ES-I3 (cell line): ENCODE data around the gene TWIST2.

Experiments used
- H3K36me3 ChIP-seq: 2 replicates; pipeline ENCODE4 v1.6.1; 2013; ENCODE audit warnings: mild to moderate bottlenecking, low read length, control low read depth, moderate library complexity; ENCODE audit not compliant: insufficient read depth
- H3K4me1 ChIP-seq: 2 replicates; pipeline ENCODE4 v1.6.1; 2013; ENCODE audit warnings: mild to moderate bottlenecking, control low read depth, low read length; ENCODE audit not compliant: insufficient read depth
- H3K9ac ChIP-seq: 2 replicates; pipeline ENCODE4 v1.6.1; 2013; ENCODE audit warnings: low read depth, mild to moderate bottlenecking, low read length, moderate library complexity
- H3K9me3 ChIP-seq: 2 replicates; pipeline ENCODE4 v1.6.1; 2013; ENCODE audit warnings: mild to moderate bottlenecking, low read length, moderate library complexity; ENCODE audit not compliant: control insufficient read depth, insufficient read depth

TWIST2 gene

GRCh38 chr2:238868067-238868524 is 20.2 kb downstream of the TWIST2 start:
- Histone ChIP-seq H3K9ac (no peak overlapping the region), H3K4me1 (peaks cover 22% of the 10 kb centered on the region), H3K9me3 (no peaks in the 10 kb centered on the region), H3K36me3 (no peaks in the 10 kb centered on the region)

- Histone ChIP-seq H3K36me3 (no peaks in the 10 kb centered on the region), H3K4me1 (peaks cover 15% of the 10 kb centered on the region), H3K9ac (no peak overlapping the region), H3K9me3 (no peaks in the 10 kb centered on the region)
Observed at GRCh38 chr2:238868616-238869292, 20.9 kb downstream of the TWIST2 start.

GRCh38 chr2:238869293-238870124 is 21.6 kb downstream of the TWIST2 start:
- Histone ChIP-seq H3K36me3 (no peaks in the 10 kb centered on the region), H3K4me1 (peaks cover 10% of the 10 kb centered on the region), H3K9ac (no peak overlapping the region), H3K9me3 (no peaks in the 10 kb centered on the region)

DNA sequence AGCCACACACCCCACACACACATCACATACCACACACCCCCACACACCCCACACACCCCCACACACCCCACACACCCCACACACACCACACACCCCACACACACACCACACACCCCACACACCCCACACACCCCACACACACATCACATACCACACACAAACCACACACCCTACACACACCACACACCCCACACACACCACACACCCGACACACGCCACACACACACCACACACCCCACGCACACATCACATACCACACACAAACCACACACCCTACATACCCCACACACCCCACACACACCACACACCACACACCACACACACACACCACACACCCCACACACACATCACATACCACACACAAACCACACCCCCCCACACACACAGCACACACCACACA is 22.4 kb downstream of the TWIST2 start:
- no peaks in the 10 kb centered on the region for H3K9me3 ChIP-seq
- no peaks in the 10 kb centered on the region for H3K36me3 ChIP-seq
- peaks cover 2% of the 10 kb centered on the region for H3K4me1 ChIP-seq
- no peak overlapping the region for H3K9ac ChIP-seq

- H3K4me1 ChIP-seq, result no peaks in the 10 kb centered on the region
- H3K9me3 ChIP-seq, result no peaks in the 10 kb centered on the region
- H3K9ac ChIP-seq, result no peak overlapping the region
- no peaks in the 10 kb centered on the region for H3K36me3 ChIP-seq
Observed at GRCh38 chr2:238872026-238872425, 24.1 kb downstream of the TWIST2 start.

DNA sequence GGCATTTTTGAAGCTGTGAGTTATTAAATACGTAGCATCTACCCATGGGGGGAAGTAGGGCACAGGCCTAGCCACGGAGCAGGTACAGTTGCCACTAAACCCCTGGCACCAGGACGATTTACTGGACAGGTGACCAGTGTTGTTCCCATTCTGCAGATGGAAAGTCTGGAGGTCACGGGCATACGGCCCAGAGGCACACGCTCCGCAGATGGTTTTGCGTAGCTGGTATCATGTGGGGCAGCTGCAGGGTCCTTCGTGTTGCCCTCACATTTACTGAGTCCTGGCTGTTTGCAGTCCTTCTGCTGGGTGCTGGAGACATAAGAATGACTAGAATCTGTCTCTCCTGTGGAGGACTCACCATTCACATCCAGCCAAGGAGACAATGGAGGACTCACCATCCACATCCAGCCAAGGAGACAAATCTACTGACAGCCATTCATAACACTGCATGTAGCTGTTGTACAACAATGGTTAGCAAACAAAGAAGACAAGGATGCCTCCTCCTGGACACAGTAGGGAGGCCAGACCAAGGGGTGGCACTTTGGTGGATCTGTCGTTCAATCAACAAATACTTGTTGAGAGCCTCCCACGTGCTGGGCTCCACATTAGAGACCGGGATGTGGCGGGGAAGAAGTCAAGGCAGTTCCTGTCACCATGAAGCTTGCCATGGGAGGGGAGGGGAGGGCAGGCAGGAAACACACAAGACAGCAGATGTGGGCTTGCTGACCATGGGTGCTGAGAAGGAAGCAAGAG is 24.9 kb downstream of the TWIST2 start:
- H3K4me1 ChIP-seq, result no peaks in the 10 kb centered on the region
- H3K9ac ChIP-seq, result no peak overlapping the region
- no peaks in the 10 kb centered on the region for H3K9me3 ChIP-seq
- H3K36me3 ChIP-seq, result no peaks in the 10 kb centered on the region

DNA sequence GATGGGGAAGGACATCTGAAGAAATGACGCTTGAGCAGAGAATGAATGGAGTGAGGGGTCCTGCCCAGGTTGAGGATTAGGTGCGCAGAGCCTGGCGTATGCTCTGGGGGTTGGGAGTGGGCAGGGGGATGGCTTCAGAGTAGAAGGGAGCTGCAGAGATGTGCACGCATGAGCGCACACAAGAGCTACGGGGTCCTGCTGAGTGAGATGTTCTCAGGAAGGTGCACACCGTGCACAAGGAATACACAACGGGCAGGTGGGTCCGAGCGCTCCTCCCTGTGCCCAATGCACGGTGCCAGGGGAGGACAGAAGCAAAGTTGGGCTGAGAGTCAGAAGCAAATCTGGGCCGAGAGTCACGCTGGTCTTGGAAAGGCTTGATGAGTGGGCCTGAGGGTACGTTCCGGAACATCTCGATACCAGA is 25.5 kb downstream of the TWIST2 start:
- H3K36me3 ChIP-seq, result no peaks in the 10 kb centered on the region
- H3K9ac ChIP-seq, result no peak overlapping the region
- no peaks in the 10 kb centered on the region for H3K9me3 ChIP-seq
- H3K4me1 ChIP-seq, result no peaks in the 10 kb centered on the region

DNA sequence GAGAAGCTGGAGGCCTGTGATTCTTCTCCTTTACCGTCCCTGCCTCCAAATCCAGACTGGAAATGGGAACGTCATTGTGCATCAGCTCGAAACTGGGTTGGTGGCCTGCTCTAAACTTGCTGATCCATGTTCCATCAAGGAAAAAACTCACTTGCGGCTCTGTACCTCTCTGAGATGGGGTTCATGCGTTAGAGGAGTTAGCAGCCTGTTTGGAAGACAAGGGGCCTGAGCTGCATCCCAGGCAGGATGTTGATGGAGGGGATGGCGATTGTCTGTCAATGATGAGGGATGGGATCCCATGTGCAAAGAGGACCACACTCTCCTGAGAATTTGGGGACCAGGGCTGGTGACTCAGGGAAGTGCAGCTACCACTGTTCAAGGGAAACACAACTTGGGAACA is 26.0 kb downstream of the TWIST2 start:
- no peaks in the 10 kb centered on the region for H3K36me3 ChIP-seq
- no peaks in the 10 kb centered on the region for H3K9me3 ChIP-seq
- no peaks in the 10 kb centered on the region for H3K4me1 ChIP-seq
- H3K9ac ChIP-seq, result no peak overlapping the region

DNA sequence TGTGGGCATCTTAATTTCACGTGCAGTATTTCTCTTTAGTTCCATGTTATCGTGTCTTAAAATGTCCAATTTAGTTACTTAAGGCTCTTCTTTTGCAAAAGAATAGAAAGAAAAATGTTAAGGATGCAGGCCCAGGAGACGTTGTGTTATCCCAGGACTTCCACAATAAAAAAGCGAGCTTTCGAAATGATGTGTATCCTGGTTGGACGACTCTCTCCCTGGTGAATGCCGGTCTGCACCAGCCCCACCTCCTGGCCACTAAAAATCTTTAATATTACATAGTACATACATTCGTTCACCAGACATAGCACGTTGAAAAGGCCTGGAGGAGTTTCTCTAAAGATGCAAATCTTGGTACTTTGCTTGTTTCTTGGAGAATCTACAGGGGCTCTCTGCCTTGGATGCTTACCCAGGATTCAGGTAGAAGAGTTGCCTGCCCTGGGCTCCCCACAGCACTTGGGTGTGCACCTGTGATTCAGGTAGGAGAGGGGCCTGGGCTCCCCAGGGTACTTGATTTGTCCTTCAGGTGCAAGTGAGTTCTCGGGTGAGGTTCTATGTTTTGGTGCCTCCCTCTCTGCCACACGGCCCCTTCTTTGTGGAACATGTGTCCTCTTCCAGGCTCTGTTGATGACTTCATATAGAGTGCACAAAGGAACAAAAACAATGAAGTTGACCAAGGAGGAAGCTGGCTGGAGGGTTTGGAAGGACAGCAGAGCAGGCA is 26.6 kb downstream of the TWIST2 start:
- no peaks in the 10 kb centered on the region for H3K4me1 ChIP-seq
- no peaks in the 10 kb centered on the region for H3K9me3 ChIP-seq
- no peaks in the 10 kb centered on the region for H3K36me3 ChIP-seq
- no peak overlapping the region for H3K9ac ChIP-seq

GRCh38 chr2:238875101-238875470 is 27.2 kb downstream of the TWIST2 start:
- H3K4me1 ChIP-seq, result no peaks in the 10 kb centered on the region
- no peaks in the 10 kb centered on the region for H3K36me3 ChIP-seq
- no peaks in the 10 kb centered on the region for H3K9me3 ChIP-seq
- H3K9ac ChIP-seq, result no peak overlapping the region

DNA sequence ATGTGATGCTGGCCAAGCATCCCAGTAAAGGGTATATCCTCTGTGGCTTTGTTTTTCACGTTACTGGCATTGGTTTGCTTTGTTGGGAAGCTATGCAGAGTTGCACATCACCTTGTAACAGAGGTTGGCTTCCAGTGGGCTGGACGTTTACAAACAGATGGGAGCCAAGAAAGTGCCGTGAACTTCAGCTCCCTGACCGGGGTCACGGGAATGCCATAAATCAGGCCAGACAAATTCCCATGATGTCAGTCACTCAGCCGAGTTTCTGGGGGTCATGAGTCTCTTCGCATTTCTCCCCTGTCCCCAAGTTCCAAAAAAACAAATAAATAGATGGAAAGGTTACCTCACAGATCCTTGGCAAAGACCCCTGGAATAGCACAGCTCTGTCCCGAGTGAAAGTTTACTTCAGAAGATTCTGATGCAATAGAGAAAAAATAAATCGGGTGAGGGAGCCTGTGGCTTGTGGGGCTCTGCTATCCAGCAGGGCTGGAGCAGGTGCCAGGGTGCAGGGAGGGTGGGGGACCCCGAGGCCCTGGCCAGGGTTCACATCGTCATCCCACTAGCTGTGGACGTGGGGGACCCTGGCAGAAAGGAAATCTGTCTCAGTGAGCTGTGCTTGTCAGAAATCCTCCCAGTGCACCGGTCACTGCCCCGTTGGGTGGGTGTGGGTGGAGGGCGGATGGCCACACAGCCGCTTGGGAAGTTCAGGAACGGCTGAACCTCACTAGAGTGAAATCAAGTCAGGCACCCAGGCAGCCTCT is 27.8 kb downstream of the TWIST2 start:
- no peak overlapping the region for H3K9ac ChIP-seq
- no peaks in the 10 kb centered on the region for H3K4me1 ChIP-seq
- no peaks in the 10 kb centered on the region for H3K36me3 ChIP-seq
- H3K9me3 ChIP-seq, result no peaks in the 10 kb centered on the region

DNA sequence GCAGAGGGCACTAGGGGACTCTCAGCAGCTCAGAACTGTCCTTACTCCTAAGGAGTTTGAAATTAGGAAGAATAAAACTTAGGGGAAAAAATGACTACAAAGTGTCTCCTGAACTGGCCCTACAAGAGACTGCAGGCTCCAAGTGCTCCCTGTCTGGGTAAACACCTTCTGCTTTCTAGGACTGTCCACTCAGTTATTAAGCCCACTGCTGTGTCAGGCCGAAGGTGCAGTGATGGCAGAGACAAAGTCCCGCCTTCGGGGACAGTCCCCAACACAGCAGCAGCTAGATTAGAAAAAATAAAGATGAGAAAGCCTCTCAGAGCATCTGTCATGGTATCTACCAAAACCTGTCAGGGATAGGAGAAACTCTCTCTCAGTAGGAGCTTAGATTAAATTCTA is 28.3 kb downstream of the TWIST2 start:
- no peaks in the 10 kb centered on the region for H3K9me3 ChIP-seq
- H3K9ac ChIP-seq, result no peak overlapping the region
- no peaks in the 10 kb centered on the region for H3K4me1 ChIP-seq
- no peaks in the 10 kb centered on the region for H3K36me3 ChIP-seq

- H3K36me3 ChIP-seq, result no peaks in the 10 kb centered on the region
- H3K4me1 ChIP-seq, result no peaks in the 10 kb centered on the region
- no peaks in the 10 kb centered on the region for H3K9me3 ChIP-seq
- H3K9ac ChIP-seq, result no peak overlapping the region
Observed at GRCh38 chr2:238878051-238878735, 30.3 kb downstream of the TWIST2 start.
